Calu3 (cell line): ENCODE results near the gene XRCC4. TPM values are rescaled to one million over a fixed set of nuclear protein-coding genes. Genes with fewer than 3 reads are reported as not detected.

ENCODE experiments used
- BruUV-seq: library from RNA; stranded (reverse); fragments of 400-500 nt; replicated peaks from 2 replicates; lab custom pipeline; 2021; lab: Mats Ljungman, UMichigan
- CTCF ChIA-PET: fragments of 300-600 bp; sonication (Branson Sonifier 250); formaldehyde crosslinking; loops from one replicate; lab custom pipeline; 2022; ENCODE audit warnings: antibody characterized with exemption; lab: Charles Lee
- DNase-seq: peaks from one replicate; pipeline ENCODE4 v3.0.0; 2022
- H3K27ac Mint-ChIP-seq: one replicate; pipeline ENCODE4 v1.8.0; 2022; ENCODE audit warnings: mixed read lengths; ENCODE audit not compliant: unreplicated experiment
- H3K27me3 Mint-ChIP-seq: one replicate; pipeline ENCODE4 v1.8.0; 2022; ENCODE audit warnings: mixed read lengths; ENCODE audit not compliant: unreplicated experiment
- H3K36me3 Mint-ChIP-seq: one replicate; pipeline ENCODE4 v1.8.0; 2022; ENCODE audit warnings: mild to moderate bottlenecking, moderate library complexity, mixed read lengths; ENCODE audit not compliant: insufficient read depth, unreplicated experiment
- H3K4me1 Mint-ChIP-seq: one replicate; pipeline ENCODE4 v1.8.0; 2022; ENCODE audit warnings: mild to moderate bottlenecking, low read depth, mixed read lengths; ENCODE audit not compliant: unreplicated experiment
- H3K4me3 Mint-ChIP-seq: one replicate; pipeline ENCODE4 v1.8.0; 2022; ENCODE audit warnings: mild to moderate bottlenecking, low read depth, moderate library complexity, mixed read lengths; ENCODE audit not compliant: unreplicated experiment
- H3K9me3 Mint-ChIP-seq: one replicate; pipeline ENCODE4 v1.8.0; 2022; ENCODE audit warnings: low read depth, mixed read lengths; ENCODE audit not compliant: unreplicated experiment
- CTCF ChIP-seq: fragments of 200-600 bp; IDR thresholded peaks from one replicate; pipeline ENCODE4 v1.8.0; 2022; ENCODE audit warnings: antibody characterized with exemption; ENCODE audit not compliant: unreplicated experiment
- intact Hi-C: fragments of 100-400 bp; cut with micrococcal nuclease; formaldehyde crosslinking; loops from one replicate; pipeline ENCODE4 v1.10.0; 2022; ENCODE audit not compliant: unreplicated experiment
- total RNA-seq: library from RNA; stranded (reverse); gene quantifications from 2 replicates; pipeline ENCODE4 v1.2.3, GENCODE V29; 2022

XRCC4 gene
- total RNA-seq, 1 experiment from 2014 or later: 25.5 TPM

GRCh38 chr5:83034036-83034435, 43.3 kb upstream of the XRCC4 start:
- no peaks in the 10 kb centered on the region for H3K27me3 Mint-ChIP-seq
- BruUV-seq: no TSS peak
- no peak overlapping the region for H3K27ac Mint-ChIP-seq
- no peak overlapping the region for H3K4me3 Mint-ChIP-seq
- H3K36me3 Mint-ChIP-seq: no peaks in the 10 kb centered on the region
- CTCF ChIA-PET: no interaction called here
- intact Hi-C loops: no loop called here
- no peaks in the 10 kb centered on the region for H3K4me1 Mint-ChIP-seq
- H3K9me3 Mint-ChIP-seq: no peaks in the 10 kb centered on the region
- no peak for TF ChIP-seq CTCF
- no peak for DNase-seq

- Mint-ChIP-seq H3K4me1 (no peaks in the 10 kb centered on the region), H3K9me3 (no peaks in the 10 kb centered on the region), H3K4me3 (no peak overlapping the region), H3K27ac (no peak overlapping the region), H3K27me3 (no peaks in the 10 kb centered on the region), H3K36me3 (no peaks in the 10 kb centered on the region)
- intact Hi-C loops: no loop called here
- BruUV-seq: no TSS peak
- no peak for DNase-seq
- CTCF ChIA-PET: no interaction called here
- TF ChIP-seq CTCF: no peak
Measured at GRCh38 chr5:83034528-83035207, 42.7 kb upstream of the XRCC4 start.

GRCh38 chr5:83035373-83036100, 41.8 kb upstream of the XRCC4 start:
- Mint-ChIP-seq H3K4me3 (no peak overlapping the region), H3K27ac (no peak overlapping the region), H3K27me3 (no peaks in the 10 kb centered on the region), H3K9me3 (no peaks in the 10 kb centered on the region), H3K4me1 (no peaks in the 10 kb centered on the region), H3K36me3 (no peaks in the 10 kb centered on the region)
- CTCF ChIA-PET: interaction anchor here (0.7 kb wide), 1 partner anchor 369 kb away, joined by 5 read pairs; no protein-coding TSS in a partner anchor
- no peak for TF ChIP-seq CTCF
- no TSS peak for BruUV-seq
- DNase-seq: no peak
- intact Hi-C loops: no loop called here

GRCh38 chr5:83036991-83037575, 40.3 kb upstream of the XRCC4 start:
- Mint-ChIP-seq H3K4me1 (no peaks in the 10 kb centered on the region), H3K36me3 (no peaks in the 10 kb centered on the region), H3K4me3 (no peak overlapping the region), H3K27ac (no peak overlapping the region), H3K27me3 (no peaks in the 10 kb centered on the region), H3K9me3 (no peaks in the 10 kb centered on the region)
- no peak for DNase-seq
- intact Hi-C loops: no loop called here
- BruUV-seq: no TSS peak
- CTCF ChIA-PET: no interaction called here
- TF ChIP-seq CTCF: no peak
